Mesothelial cell of epicardium (in vitro differentiated cells): ENCODE measurements around the gene MFSD8. TPM values are rescaled to one million over a fixed set of nuclear protein-coding genes. Genes with fewer than 3 reads are reported as not detected.
A peak's percentile ranks its signal among the peaks of the same experiment; 100 is the strongest.
"Not testable (repeated sequence)": the region's sequence is repeated elsewhere in the genome, so short reads cannot be mapped to it uniquely, and the experiment has no call there.

Source experiments
- DNase-seq, 2 experiments: peaks; one replicate each; pipeline ENCODE4 v3.0.0; 2021; ENCODE audit warnings: low spot score in 2 of 2; ENCODE audit not compliant: unreplicated experiment in 2 of 2
- H3K27ac Mint-ChIP-seq: 2 replicates; pipeline ENCODE4 v1.8.0; 2021; ENCODE audit warnings: mixed read lengths
- H3K27me3 Mint-ChIP-seq: 2 replicates; pipeline ENCODE4 v1.8.0; 2021; ENCODE audit warnings: low read depth, mixed read lengths
- H3K36me3 Mint-ChIP-seq: 2 replicates; pipeline ENCODE4 v1.8.0; 2021; ENCODE audit warnings: mixed read lengths
- H3K4me1 Mint-ChIP-seq: 2 replicates; pipeline ENCODE4 v1.8.0; 2021; ENCODE audit warnings: mixed read lengths
- H3K4me3 Mint-ChIP-seq: 2 replicates; pipeline ENCODE4 v1.8.0; 2021; ENCODE audit warnings: mild to moderate bottlenecking, moderate library complexity, mixed read lengths
- H3K9me3 Mint-ChIP-seq: 2 replicates; pipeline ENCODE4 v1.8.0; 2021; ENCODE audit warnings: mixed read lengths
- CTCF ChIP-seq: fragments of 200-600 bp; sonication (generic); IDR thresholded peaks from one replicate; pipeline ENCODE4 v1.5.0; 2021; ENCODE audit warnings: antibody characterized with exemption; ENCODE audit not compliant: unreplicated experiment
- total RNA-seq: library from RNA; stranded (reverse); gene quantifications from 3 replicates; pipeline ENCODE4 v1.2.1, GENCODE V29; 2021

The MFSD8 gene, protein sequence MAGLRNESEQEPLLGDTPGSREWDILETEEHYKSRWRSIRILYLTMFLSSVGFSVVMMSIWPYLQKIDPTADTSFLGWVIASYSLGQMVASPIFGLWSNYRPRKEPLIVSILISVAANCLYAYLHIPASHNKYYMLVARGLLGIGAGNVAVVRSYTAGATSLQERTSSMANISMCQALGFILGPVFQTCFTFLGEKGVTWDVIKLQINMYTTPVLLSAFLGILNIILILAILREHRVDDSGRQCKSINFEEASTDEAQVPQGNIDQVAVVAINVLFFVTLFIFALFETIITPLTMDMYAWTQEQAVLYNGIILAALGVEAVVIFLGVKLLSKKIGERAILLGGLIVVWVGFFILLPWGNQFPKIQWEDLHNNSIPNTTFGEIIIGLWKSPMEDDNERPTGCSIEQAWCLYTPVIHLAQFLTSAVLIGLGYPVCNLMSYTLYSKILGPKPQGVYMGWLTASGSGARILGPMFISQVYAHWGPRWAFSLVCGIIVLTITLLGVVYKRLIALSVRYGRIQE
- total RNA-seq: 29.6 to 33.9 TPM (median 29.9 TPM) in 3 replicates

DNA sequence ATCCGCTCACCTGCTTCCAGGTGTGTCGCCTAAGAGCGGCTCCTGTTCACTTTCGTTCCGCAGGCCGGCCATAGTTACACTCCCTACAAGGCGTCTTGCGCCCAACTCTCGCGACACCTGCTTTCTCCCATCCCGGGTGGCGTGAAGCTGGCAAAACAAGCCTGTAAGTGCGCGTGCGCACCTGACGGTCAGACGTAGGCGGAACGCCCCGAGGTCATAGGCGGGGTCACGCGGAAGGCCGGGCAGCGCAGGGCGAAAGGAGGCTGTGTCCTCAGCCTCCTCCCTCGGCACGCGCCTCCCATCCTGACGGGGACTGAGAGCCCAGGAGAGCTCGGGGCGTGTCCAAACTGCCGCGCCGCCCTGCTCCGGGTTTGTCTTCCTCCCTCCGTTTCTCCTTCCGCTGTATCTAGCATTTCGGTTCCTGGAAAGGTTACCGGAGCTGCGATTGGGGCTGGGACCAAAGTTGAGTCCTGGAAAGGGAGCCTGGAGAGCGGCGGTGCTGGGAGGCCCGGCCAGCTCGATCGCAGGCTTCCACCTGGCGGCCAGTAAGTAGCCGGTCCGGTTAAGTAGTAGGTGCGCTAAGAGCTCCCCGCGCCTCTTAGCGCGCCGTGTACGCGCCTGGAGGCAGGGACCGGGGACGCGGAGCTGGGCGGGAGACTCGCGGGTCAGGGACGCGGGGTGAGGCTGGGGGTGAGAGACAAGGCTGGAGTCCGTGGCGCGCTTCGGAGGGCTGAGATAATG is at the start of gene MFSD8, which contains the start of gene ABHD18:
Gene MFSD8 (minus strand): TSS at position 112 of the 741 bp plus-strand sequence. CDS start 40 bp downstream, at position 72.
Gene ABHD18 (plus strand): TSS at position 345 of the 741 bp plus-strand sequence. CDS start 17,550 bp downstream, outside the sequence.
- TF ChIP-seq CTCF: peak; percentile 18
- peak; percentile 93 to 94 for DNase-seq
- H3K4me3 Mint-ChIP-seq: peak within 1 kb of the TSS; percentile 98
- H3K27me3 Mint-ChIP-seq: no peaks in the 10 kb centered on the region
- H3K4me1 Mint-ChIP-seq: peaks cover 19% of the 10 kb centered on the region
- H3K36me3 Mint-ChIP-seq: peaks cover 4% of the 10 kb centered on the region
- H3K27ac Mint-ChIP-seq: peak within 1 kb of the TSS; percentile 97
- H3K9me3 Mint-ChIP-seq: no peaks in the 10 kb centered on the region

- H3K9me3 Mint-ChIP-seq: no peaks in the 10 kb centered on the region
- no peak for DNase-seq
- H3K4me1 Mint-ChIP-seq: no peaks in the 10 kb centered on the region
- no peaks in the 10 kb centered on the region for H3K27me3 Mint-ChIP-seq
- H3K36me3 Mint-ChIP-seq: peaks cover 27% of the 10 kb centered on the region
- TF ChIP-seq CTCF: no peak
- H3K27ac Mint-ChIP-seq: no peak overlapping the region
- H3K4me3 Mint-ChIP-seq: no peak overlapping the region
These were observed 44.5 kb upstream of the MFSD8 start for GRCh38 chr4:128009428-128009827.

- DNase-seq: no peak
These were observed 41.6 kb upstream of the MFSD8 start for GRCh38 chr4:128006592-128006991.

DNA sequence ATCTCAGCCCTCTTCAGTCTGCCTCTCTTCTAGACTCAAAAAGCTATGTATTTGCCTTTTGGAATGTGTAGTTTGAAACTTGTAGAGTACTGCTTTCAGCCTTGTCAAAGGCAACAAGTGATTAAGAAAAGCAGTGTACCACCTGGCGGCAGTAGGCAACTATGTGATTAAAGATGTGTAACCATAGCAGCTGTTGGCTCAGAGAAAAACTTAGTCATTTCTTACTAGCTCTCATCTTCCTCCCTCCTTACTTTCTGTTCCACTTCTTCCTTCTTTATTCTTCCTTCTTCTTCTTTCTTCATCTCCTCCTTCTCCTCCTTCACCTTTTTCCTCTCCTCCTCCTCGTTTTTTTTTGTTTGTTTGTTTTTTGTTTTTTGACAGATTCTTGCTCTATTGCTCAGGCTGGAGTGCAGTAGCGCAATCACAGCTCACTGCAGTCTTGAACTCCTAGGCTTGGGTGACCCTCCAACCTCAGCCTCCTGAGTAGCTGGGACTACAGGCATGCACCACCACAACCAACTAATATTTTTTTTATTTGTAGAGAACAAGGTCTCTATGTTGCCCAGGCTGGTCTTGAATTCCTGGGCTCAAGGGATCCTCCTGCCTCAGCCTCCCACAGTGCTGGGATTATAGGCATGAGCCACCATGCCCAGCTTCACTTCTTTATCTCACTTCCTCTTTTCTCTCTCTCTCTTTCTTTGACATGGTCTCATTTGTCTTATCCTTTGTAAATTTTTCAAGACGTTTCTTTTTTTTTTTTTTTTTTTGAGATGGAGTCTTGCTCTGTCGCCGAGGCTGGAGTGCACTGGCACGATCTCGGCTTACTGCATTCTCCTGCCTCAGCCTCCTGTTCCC is 32.8 kb upstream of the MFSD8 start:
- Mint-ChIP-seq H3K4me3 (no peak overlapping the region), H3K27me3 (no peaks in the 10 kb centered on the region), H3K27ac (no peak overlapping the region), H3K4me1 (no peaks in the 10 kb centered on the region), H3K9me3 (peaks cover 31% of the 10 kb centered on the region), H3K36me3 (peaks cover 51% of the 10 kb centered on the region)
- no peak for DNase-seq
- no peak for TF ChIP-seq CTCF

More at GRCh38 chr4:128006592-128006991, 41.6 kb upstream of the MFSD8 start:
- no peak for TF ChIP-seq CTCF
- no peaks in the 10 kb centered on the region for H3K27me3 Mint-ChIP-seq
- H3K4me3 Mint-ChIP-seq: no peak overlapping the region
- H3K9me3 Mint-ChIP-seq: no peaks in the 10 kb centered on the region
- peaks cover 15% of the 10 kb centered on the region for H3K36me3 Mint-ChIP-seq
- no peak overlapping the region for H3K27ac Mint-ChIP-seq
- no peaks in the 10 kb centered on the region for H3K4me1 Mint-ChIP-seq

DNA sequence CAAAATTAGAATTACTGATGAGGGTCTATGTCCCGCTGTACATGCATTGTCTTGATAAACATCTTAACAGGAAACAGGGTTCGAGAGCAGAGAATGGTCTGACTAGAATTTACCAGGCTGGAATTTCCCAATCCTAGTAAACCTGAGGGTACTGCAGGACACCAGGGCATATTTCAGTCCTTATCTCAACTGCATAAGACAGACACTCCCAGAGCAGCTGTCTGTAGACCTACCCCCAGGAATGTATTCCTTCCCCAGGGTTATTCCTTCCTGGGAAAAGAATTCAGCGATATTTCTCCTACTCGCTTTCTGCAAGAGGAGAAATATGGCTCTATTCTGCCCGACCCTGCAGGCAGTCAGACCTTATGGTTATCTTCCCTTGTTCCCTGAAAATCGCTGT is 31.5 kb upstream of the MFSD8 start:
- DNase-seq, H3K4me1 Mint-ChIP-seq, H3K27me3 Mint-ChIP-seq, H3K4me3 Mint-ChIP-seq, H3K27ac Mint-ChIP-seq: not testable (repeated sequence)
- Mint-ChIP-seq H3K36me3 (peaks cover 50% of the 10 kb centered on the region), H3K9me3 (peaks cover 31% of the 10 kb centered on the region)
